C4-2B (cell line): Measurements from ENCODE around the gene ZFYVE9.
"Not testable (repeated sequence)": the region's sequence is repeated elsewhere in the genome, so short reads cannot be mapped to it uniquely, and the experiment has no call there.

ENCODE experiments used
- H3K27ac ChIP-seq: fragments of 450-650 bp; 2 replicates; pipeline ENCODE4 v1.5.1; 2017
- CTCF ChIP-seq: fragments of 450-650 bp; conservative IDR thresholded peaks from 2 replicates; pipeline ENCODE4 v1.5.1; 2017; ENCODE audit warnings: mild to moderate bottlenecking
- ZFX ChIP-seq: fragments of 450-650 bp; IDR thresholded peaks from 2 replicates; pipeline ENCODE4 v1.6.1; 2017

Gene ZFYVE9

GRCh38 chr1:52203935-52204625 lies 62.2 kb downstream of the ZFYVE9 start:
- no peak for TF ChIP-seq CTCF
- no peak for TF ChIP-seq ZFX
- H3K27ac ChIP-seq = no peak overlapping the region

GRCh38 chr1:52204696-52205095 lies 62.8 kb downstream of the ZFYVE9 start:
- no peak overlapping the region for H3K27ac ChIP-seq
- TF ChIP-seq CTCF (no peak), ZFX (no peak)

DNA sequence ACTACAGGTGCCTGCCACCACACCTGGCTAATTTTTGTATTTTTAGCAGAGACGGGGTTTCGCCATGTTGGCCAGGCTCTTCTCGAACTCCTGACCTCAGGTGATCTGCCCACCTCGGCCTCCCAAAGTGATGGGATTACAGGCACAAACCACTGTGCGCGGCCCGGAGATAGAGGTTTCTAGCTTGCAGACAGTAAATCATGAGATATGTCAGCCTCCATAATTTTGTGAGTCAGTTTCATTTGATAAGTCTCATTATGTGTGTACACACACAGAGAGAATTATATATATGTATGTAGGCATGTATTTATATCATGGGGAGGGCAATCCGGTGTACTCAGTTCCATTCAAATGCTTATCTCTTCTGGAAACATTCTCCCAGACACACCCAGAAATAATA lies 64.8 kb downstream of the ZFYVE9 start:
- not testable (repeated sequence) for H3K27ac ChIP-seq

GRCh38 chr1:52209429-52209828 lies 67.5 kb downstream of the ZFYVE9 start:
- H3K27ac ChIP-seq = no peak overlapping the region
- TF ChIP-seq CTCF (no peak), ZFX (no peak)

- H3K27ac ChIP-seq = no peak overlapping the region
- TF ChIP-seq CTCF (no peak), ZFX (no peak)
Measured at GRCh38 chr1:52210044-52210443, 68.2 kb downstream of the ZFYVE9 start.

DNA sequence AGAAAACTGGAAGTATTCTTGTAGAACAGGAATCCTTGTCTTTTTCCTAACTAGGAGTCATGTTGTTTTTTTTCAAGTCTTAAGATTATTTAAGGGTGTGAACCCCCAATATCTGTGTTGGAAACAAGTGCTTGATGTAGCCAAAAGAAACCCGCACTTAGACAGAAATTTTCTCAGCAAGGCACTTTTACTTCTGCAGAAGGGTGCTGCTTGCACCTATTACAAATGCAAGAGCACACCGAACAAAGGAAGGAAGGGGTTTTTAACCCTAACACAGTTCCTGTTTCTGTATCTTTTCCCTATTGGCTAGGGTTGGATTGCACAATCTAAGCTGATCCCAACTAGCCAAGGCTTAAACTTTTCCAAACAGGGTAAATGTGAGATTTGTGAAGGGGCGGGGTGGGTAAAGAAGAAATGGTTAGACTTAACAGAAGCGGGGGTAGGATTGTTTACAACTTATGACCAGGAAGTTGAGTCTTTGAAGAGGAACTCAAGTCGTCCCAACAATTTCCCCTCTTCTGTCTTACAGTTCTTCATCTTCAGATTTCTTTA lies 75.1 kb downstream of the ZFYVE9 start:
- no peak overlapping the region for H3K27ac ChIP-seq
- TF ChIP-seq CTCF (no peak), ZFX (no peak)

DNA sequence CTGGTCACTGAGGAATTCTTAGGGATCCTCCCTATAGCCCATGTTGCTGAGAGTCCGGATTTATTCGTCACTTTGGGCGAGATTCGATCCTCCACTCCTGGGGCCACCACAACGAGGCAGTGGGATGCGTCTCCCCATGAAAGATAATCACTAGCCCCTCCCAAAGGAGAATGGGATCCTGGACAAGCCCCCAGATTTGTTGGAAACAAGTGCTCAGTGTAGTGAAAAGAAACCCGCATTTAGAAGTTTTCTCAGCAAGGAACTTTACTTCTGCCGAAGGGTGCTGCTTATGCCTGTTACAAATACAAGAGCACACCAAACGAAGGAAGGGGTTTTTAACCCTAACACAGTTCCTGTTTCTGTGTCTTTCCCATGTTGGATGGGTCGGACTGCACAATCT lies 83.3 kb downstream of the ZFYVE9 start:
- TF ChIP-seq CTCF = no peak
- no peak for TF ChIP-seq ZFX
- no peak overlapping the region for H3K27ac ChIP-seq

GRCh38 chr1:52229494-52229893 lies 87.6 kb downstream of the ZFYVE9 start:
- TF ChIP-seq CTCF = no peak
- no peak for TF ChIP-seq ZFX

More at GRCh38 chr1:52229494-52229893, 87.6 kb downstream of the ZFYVE9 start:
- no peak overlapping the region for H3K27ac ChIP-seq
